HuH-7 (cell line): Measurements from ENCODE around the gene SHOC1.
"Not testable (repeated sequence)": the region's sequence is repeated elsewhere in the genome, so short reads cannot be mapped to it uniquely, and the experiment has no call there.

Source experiments
- DNase-seq: peaks from one replicate; pipeline ENCODE4 v3.0.0; 2011; ENCODE audit warnings: low spot score

SHOC1 gene

GRCh38 chr9:111794835-111795556, at the start of gene SHOC1:
TSS of gene SHOC1 (minus strand) at chr9:111794937. CDS start at chr9:111791418, 3,519 bp downstream.
- no peak for DNase-seq

- no peak for DNase-seq
Measured at GRCh38 chr9:111843971-111844370, 49.2 kb upstream of the SHOC1 start.

GRCh38 chr9:111842313-111842712, 47.6 kb upstream of the SHOC1 start:
- DNase-seq: no peak

- DNase-seq: no peak
Measured at GRCh38 chr9:111840442-111840841, 45.7 kb upstream of the SHOC1 start.

- DNase-seq: no peak
Measured at GRCh38 chr9:111839987-111840386, 45.2 kb upstream of the SHOC1 start.

- peak; percentile 34 for DNase-seq
Measured at GRCh38 chr9:111839387-111839786, 44.6 kb upstream of the SHOC1 start.

GRCh38 chr9:111838439-111838838, 43.7 kb upstream of the SHOC1 start:
- DNase-seq: no peak

GRCh38 chr9:111836311-111836710, 41.6 kb upstream of the SHOC1 start:
- no peak for DNase-seq

GRCh38 chr9:111833941-111834340, 39.2 kb upstream of the SHOC1 start:
- no peak for DNase-seq

- no peak for DNase-seq
Measured at GRCh38 chr9:111832449-111832848, 37.7 kb upstream of the SHOC1 start.

- no peak for DNase-seq
Measured at GRCh38 chr9:111831371-111832108, 36.8 kb upstream of the SHOC1 start.

- DNase-seq: no peak
Measured at GRCh38 chr9:111828193-111828592, 33.5 kb upstream of the SHOC1 start.

GRCh38 chr9:111825468-111826145, 30.9 kb upstream of the SHOC1 start:
- no peak for DNase-seq

- no peak for DNase-seq
Measured at GRCh38 chr9:111821006-111821528, 26.3 kb upstream of the SHOC1 start.

GRCh38 chr9:111819360-111819759, 24.6 kb upstream of the SHOC1 start:
- DNase-seq: no peak

GRCh38 chr9:111815285-111816070, 20.7 kb upstream of the SHOC1 start:
- no peak for DNase-seq

GRCh38 chr9:111812337-111812736, 17.6 kb upstream of the SHOC1 start:
- DNase-seq: no peak

- no peak for DNase-seq
Measured at GRCh38 chr9:111810908-111811307, 16.2 kb upstream of the SHOC1 start.

- DNase-seq: not testable (repeated sequence)
Measured at GRCh38 chr9:111810415-111810814, 15.7 kb upstream of the SHOC1 start.

GRCh38 chr9:111807197-111807596, 12.5 kb upstream of the SHOC1 start:
- DNase-seq: no peak

GRCh38 chr9:111806259-111806658, 11.5 kb upstream of the SHOC1 start:
- DNase-seq: no peak

GRCh38 chr9:111805830-111806241, 11.1 kb upstream of the SHOC1 start:
- no peak for DNase-seq
